Lung microvascular endothelial cell (primary cell): ENCODE measurements around the gene PDE8B. TPM values are rescaled to one million over a fixed set of nuclear protein-coding genes. Genes with fewer than 3 reads are reported as not detected.

Experiments
- DNase-seq, 2 donors: peaks; one replicate each; pipeline versions ENCODE4 v3.0.0 to v3.0.0-alpha.2; 2010; ENCODE audit warnings: low read depth in 2 of 2
- total RNA-seq: library from RNA; depleted of rRNA; stranded (reverse); fragments of >200 nt; gene quantifications from 2 replicates; pipeline ENCODE4 v1.2.1, GENCODE V29; 2014

PDE8B gene
- total RNA-seq, 1 donor from 2014 or later: under 0.01 TPM

- no peak for DNase-seq
Observed at GRCh38 chr5:77231471-77232138, 21.1 kb downstream of the PDE8B start.

GRCh38 chr5:77232574-77233358 is 22.3 kb downstream of the PDE8B start:
- no peak for DNase-seq

- no peak for DNase-seq
Observed at GRCh38 chr5:77235846-77236721, 25.6 kb downstream of the PDE8B start.

GRCh38 chr5:77239126-77239741 is 28.8 kb downstream of the PDE8B start:
- DNase-seq: peak; percentile 34 to 72

- no peak for DNase-seq
Observed at GRCh38 chr5:77241444-77241843, 31.0 kb downstream of the PDE8B start.

- no peak for DNase-seq
Observed at GRCh38 chr5:77249475-77249874, 39.0 kb downstream of the PDE8B start.

- no peak for DNase-seq
Observed at GRCh38 chr5:77250021-77250420, 39.5 kb downstream of the PDE8B start.

GRCh38 chr5:77251921-77252320 is 41.4 kb downstream of the PDE8B start:
- DNase-seq: no peak

GRCh38 chr5:77255617-77256016 is 45.1 kb downstream of the PDE8B start:
- no peak for DNase-seq

GRCh38 chr5:77256406-77256805 is 45.9 kb downstream of the PDE8B start:
- no peak for DNase-seq

GRCh38 chr5:77258652-77259051 is 48.2 kb downstream of the PDE8B start:
- no peak for DNase-seq

- DNase-seq: no peak
Observed at GRCh38 chr5:77259476-77259875, 49.0 kb downstream of the PDE8B start.

GRCh38 chr5:77262697-77263096 is 52.2 kb downstream of the PDE8B start:
- no peak for DNase-seq

- DNase-seq: peak in 1 of 2 donors; percentile 10
Observed at GRCh38 chr5:77266291-77266690, 55.8 kb downstream of the PDE8B start.

GRCh38 chr5:77267496-77267895 is 57.0 kb downstream of the PDE8B start:
- DNase-seq: no peak

- no peak for DNase-seq
Observed at GRCh38 chr5:77272206-77272605, 61.7 kb downstream of the PDE8B start.

- no peak for DNase-seq
Observed at GRCh38 chr5:77277759-77278158, 67.3 kb downstream of the PDE8B start.

GRCh38 chr5:77280036-77280435 is 69.6 kb downstream of the PDE8B start:
- no peak for DNase-seq

- no peak for DNase-seq
Observed at GRCh38 chr5:77281969-77282336, 71.5 kb downstream of the PDE8B start.

GRCh38 chr5:77282337-77283027 is 72.0 kb downstream of the PDE8B start:
- DNase-seq: no peak

- no peak for DNase-seq
Observed at GRCh38 chr5:77285251-77285841, 74.9 kb downstream of the PDE8B start.
